ENCODE measurements around the gene ASB16. TPM values are rescaled to one million over a fixed set of nuclear protein-coding genes. Genes with fewer than 3 reads are reported as not detected.
A peak's percentile ranks its signal among the peaks of the same experiment; 100 is the strongest.

ASB16 gene
- total and polyA plus RNA-seq, 9 of the 15 experiments (the other 6 are each of a cell fraction or from before 2014, with no cell fraction given), result 0.03 to 0.07 TPM; not detected in 7

DNA sequence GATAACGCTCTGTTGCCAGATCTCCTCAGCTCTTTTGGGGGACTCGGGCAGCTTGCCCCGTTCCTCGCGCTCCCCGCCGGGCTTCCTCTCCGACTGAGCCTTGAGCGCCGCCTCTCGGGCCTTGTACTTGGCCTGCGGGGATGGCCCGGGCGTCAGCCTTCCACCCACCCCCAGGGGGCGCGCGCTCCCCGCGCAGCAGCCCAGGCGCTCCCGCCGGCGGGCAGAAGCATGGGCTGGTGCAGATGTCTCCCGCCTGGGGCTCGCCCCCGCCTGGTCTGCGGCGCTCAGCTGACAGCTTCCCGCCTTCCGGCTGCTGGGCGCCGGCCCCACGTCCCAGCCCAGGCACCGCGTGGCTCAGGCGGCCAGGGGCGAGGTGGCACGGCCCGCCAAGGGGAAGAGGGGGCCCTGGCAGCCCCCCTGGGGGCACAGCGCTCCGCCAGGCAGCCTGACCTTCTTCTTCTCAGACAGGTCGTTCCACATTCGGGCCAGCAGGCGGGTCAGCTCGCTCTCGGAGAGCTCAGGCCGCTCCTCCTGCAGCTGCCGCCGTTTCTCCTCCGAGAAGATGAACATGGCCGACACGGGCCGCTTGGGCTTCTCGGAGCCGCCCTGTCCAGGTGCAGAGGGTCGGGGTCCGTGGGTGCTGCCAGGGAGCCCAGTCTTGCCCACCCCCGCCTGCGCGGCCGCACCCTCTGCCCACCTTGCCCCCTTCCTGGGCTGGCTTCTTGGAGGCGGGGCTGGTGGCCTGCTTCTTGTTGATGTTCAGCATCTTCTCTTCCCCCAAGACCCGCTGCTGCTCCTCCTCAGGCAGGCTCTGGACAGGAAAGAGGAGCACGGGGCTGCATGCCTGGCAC lies 40.1 kb downstream of the ASB16 start (continued):
- TF ChIP-seq, protein P1, sequence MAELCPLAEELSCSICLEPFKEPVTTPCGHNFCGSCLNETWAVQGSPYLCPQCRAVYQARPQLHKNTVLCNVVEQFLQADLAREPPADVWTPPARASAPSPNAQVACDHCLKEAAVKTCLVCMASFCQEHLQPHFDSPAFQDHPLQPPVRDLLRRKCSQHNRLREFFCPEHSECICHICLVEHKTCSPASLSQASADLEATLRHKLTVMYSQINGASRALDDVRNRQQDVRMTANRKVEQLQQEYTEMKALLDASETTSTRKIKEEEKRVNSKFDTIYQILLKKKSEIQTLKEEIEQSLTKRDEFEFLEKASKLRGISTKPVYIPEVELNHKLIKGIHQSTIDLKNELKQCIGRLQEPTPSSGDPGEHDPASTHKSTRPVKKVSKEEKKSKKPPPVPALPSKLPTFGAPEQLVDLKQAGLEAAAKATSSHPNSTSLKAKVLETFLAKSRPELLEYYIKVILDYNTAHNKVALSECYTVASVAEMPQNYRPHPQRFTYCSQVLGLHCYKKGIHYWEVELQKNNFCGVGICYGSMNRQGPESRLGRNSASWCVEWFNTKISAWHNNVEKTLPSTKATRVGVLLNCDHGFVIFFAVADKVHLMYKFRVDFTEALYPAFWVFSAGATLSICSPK (IDR thresholded peaks at IDR 0.05; ENCODE audit: borderline replicate concordance), result no peak
- TF ChIP-seq KLF10 (CRISPR knock-in tag; IDR thresholded peaks at IDR 0.05) (no peak), CTBP1 (IDR thresholded peaks at IDR 0.05; ENCODE audit: borderline replicate concordance) (peak; percentile 90), MTF1 (CRISPR knock-in tag; IDR thresholded peaks at IDR 0.05; ENCODE audit: borderline replicate concordance) (no peak), MAZ (CRISPR knock-in tag; conservative IDR thresholded peaks at IDR 0.05 in 1 of 2, IDR thresholded peaks at IDR 0.05 in 1 of 2) (peak; percentile 81 to 95), HCFC1 (IDR thresholded peaks at IDR 0.05; ENCODE audit: low read depth, low read length) (peak; percentile 62; the same call in 1 of the 2 replicates), ETV5 (CRISPR knock-in tag; IDR thresholded peaks at IDR 0.05; ENCODE audit: low read depth) (peak; percentile 88), NFXL1 (CRISPR knock-in tag; IDR thresholded peaks at IDR 0.05) (no peak), ZNF324 (CRISPR knock-in tag; IDR thresholded peaks at IDR 0.05) (no peak), ZNF785 (CRISPR knock-in tag; IDR thresholded peaks at IDR 0.05) (no peak), ZNF695 (CRISPR knock-in tag; IDR thresholded peaks at IDR 0.05) (no peak), CBX1 (IDR thresholded peaks at IDR 0.05; ENCODE audit: low read depth) (no peak), KAT7 (CRISPR knock-in tag; IDR thresholded peaks at IDR 0.05; ENCODE audit: borderline replicate concordance) (peak; percentile 70; the same call in 1 of the 2 replicates)
- TF ChIP-seq, protein P2, sequence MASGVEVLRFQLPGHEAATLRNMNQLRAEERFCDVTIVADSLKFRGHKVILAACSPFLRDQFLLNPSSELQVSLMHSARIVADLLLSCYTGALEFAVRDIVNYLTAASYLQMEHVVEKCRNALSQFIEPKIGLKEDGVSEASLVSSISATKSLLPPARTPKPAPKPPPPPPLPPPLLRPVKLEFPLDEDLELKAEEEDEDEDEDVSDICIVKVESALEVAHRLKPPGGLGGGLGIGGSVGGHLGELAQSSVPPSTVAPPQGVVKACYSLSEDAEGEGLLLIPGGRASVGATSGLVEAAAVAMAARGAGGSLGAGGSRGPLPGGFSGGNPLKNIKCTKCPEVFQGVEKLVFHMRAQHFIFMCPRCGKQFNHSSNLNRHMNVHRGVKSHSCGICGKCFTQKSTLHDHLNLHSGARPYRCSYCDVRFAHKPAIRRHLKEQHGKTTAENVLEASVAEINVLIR (CRISPR knock-in tag; IDR thresholded peaks at IDR 0.05), result no peak
- TF ChIP-seq, protein P3, sequence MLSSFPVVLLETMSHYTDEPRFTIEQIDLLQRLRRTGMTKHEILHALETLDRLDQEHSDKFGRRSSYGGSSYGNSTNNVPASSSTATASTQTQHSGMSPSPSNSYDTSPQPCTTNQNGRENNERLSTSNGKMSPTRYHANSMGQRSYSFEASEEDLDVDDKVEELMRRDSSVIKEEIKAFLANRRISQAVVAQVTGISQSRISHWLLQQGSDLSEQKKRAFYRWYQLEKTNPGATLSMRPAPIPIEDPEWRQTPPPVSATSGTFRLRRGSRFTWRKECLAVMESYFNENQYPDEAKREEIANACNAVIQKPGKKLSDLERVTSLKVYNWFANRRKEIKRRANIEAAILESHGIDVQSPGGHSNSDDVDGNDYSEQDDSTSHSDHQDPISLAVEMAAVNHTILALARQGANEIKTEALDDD (IDR thresholded peaks at IDR 0.05), result no peak
- TF ChIP-seq, protein P4, sequence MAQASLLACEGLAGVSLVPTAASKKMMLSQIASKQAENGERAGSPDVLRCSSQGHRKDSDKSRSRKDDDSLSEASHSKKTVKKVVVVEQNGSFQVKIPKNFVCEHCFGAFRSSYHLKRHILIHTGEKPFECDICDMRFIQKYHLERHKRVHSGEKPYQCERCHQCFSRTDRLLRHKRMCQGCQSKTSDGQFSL (CRISPR knock-in tag; IDR thresholded peaks at IDR 0.05), result 0 out of 2 replicates have a peak, but pooled peaks have one; percentile 22
- TF ChIP-seq, protein P4 (tag; IDR thresholded peaks at IDR 0.05), result no peak
- TF ChIP-seq, protein P5, sequence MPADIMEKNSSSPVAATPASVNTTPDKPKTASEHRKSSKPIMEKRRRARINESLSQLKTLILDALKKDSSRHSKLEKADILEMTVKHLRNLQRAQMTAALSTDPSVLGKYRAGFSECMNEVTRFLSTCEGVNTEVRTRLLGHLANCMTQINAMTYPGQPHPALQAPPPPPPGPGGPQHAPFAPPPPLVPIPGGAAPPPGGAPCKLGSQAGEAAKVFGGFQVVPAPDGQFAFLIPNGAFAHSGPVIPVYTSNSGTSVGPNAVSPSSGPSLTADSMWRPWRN (IDR thresholded peaks at IDR 0.05; ENCODE audit: low read depth), result no peak
- TF ChIP-seq, protein P6, sequence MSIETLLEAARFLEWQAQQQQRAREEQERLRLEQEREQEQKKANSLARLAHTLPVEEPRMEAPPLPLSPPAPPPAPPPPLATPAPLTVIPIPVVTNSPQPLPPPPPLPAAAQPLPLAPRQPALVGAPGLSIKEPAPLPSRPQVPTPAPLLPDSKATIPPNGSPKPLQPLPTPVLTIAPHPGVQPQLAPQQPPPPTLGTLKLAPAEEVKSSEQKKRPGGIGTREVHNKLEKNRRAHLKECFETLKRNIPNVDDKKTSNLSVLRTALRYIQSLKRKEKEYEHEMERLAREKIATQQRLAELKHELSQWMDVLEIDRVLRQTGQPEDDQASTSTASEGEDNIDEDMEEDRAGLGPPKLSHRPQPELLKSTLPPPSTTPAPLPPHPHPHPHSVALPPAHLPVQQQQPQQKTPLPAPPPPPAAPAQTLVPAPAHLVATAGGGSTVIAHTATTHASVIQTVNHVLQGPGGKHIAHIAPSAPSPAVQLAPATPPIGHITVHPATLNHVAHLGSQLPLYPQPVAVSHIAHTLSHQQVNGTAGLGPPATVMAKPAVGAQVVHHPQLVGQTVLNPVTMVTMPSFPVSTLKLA (conservative IDR thresholded peaks at IDR 0.05), result peak; percentile 78 to 92
